Activated CD4-positive, CD25-positive, alpha-beta regulatory T cell treated with anti-CD3 and anti-CD28 coated beads, Interleukin-2, amount 50 U/mL, for 72 hours (primary cell): ENCODE results near the gene RESF1.

ENCODE experiments used
- DNase-seq: peaks from one replicate; pipeline ENCODE4 v3.0.0; 2021

RESF1 gene

DNA sequence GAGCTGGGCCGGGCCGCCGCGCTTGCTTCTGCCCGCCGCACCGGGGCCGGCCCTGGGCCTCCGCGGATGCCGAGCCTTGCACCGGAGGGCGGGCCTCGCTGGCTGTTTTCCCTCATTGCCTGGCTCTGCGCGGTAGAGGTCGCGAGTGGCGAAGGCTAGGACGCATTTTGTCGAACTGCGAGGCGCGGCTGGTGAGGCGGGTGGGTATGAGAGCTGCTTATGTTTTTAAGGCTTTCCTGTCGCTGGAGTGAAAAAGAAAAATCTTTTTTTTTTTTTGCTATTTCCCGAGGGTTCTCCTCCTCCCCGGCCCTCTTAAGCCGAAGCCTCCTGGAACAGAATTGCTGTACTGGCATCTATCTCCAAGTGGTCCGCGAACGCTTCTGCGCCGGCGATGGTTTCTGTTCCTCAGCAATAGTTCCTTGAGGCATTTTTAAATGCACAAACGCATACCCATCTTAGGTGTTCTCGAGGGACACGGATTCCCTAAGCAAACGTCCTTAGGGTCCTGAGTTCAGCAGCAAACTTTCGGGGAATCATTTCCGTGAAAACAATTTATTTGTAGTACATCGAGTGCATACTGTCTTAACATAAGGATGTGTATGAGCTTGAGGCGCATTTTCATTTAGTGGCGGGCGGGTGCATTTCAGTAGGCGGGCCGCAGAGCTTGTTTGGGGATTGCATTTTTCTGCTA lies 631 bp downstream of the RESF1 start:
- peak; percentile 42 for DNase-seq

DNA sequence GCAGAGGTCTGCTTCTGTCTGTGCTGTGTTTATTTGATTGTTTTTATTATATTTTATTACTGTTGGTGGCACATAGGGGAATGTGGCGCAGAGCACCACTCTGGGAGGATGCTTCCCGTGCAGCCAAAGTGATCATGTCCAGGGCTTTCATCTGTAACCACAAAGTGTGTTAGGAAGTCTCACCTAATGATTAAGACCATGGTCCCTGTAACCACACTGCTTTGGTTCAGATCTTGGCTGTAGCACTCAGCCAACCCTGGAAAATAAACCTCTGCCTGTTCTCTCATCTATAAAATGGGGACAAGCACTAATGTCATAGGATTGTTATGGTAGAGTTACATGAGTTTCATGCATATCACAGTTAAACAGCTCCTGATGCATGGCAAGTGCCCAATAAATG lies 1.9 kb downstream of the RESF1 start:
- no peak for DNase-seq

DNA sequence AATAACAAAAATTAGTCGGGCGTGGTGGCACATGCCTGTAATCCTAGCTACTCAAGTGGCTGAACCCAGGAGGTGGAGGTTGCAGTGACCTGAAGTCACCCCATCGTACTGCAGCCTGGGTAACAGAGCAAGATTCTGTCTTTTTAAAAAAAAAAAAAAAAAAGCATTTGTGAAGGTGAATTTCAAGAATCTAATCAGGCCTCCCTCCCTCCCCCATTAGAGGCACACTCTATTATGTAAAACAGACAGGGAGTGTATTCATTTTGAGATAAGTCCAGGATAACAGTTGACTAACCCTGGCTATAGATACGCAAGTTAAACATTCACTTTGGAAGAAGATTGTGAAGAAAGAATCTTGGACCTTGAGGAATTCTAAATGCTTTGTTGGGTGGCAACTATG lies 2.9 kb downstream of the RESF1 start:
- no peak for DNase-seq

DNA sequence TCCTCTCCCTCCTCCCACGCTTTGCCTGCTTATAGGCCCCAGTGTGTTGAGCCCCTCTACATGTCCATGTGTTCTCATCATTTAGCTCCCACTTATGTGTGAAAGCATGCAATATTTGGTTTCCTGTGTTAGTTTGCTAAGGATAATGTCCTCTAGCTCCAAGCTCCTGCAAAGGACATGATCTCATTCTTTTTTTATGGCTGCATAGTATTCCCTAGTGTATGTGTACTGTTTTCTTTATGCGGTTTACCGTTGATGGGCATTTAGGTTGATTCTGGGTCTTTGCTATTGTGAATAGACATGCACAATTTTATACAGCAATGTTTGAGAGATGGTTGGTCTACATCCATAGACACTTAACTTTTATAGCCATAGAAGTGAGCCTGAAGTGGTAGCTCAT lies 5.1 kb downstream of the RESF1 start:
- no peak for DNase-seq

DNA sequence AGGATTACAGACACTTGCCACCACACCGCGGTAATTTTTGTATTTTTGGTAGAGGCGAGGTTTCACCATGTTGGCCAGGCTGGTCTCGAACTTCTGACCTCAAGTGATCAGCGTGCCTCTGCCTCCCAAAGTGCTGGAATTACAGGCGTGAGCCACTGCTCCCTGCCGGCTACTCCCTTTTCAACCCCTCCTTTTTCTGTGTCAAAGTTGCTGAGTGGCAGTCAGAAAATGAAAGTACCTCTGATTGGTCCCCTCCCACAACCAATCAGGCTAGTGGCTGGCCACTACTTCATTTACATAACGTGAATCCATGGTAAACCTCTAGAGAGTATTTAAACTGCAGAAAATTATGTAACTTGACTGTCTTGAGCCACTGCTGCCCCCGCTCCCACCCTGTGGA lies 5.9 kb downstream of the RESF1 start:
- no peak for DNase-seq

DNA sequence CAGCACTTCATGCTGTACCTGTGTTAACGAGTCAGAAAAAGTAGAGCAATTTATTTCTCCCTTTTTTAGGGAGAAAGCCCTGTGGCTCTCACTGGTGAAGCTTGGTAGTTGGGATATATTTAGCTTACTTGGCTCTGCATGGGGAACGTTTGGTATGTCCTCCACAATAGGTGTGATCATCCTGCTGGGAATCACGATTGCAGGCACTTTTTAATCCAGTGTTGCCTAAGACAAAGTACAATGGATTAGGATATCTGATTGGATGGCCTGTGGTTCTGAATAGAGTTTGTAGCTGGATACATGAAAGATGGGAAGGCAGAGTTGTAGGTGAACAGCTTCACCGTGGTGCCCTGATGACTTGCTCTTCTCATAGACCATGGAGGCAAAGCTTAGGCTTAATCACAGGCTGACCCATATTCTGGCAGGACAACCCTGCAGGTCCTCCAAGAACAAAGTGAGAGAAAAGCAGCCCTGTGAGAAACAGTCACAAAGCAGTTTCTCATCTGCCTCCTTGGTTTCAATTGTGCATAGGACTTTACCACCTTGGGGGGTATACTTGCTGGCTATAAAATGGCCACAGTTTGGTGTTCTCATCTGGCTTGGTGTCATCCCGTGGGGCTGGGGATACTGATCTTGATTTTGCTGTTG lies 7.5 kb downstream of the RESF1 start:
- no peak for DNase-seq

DNA sequence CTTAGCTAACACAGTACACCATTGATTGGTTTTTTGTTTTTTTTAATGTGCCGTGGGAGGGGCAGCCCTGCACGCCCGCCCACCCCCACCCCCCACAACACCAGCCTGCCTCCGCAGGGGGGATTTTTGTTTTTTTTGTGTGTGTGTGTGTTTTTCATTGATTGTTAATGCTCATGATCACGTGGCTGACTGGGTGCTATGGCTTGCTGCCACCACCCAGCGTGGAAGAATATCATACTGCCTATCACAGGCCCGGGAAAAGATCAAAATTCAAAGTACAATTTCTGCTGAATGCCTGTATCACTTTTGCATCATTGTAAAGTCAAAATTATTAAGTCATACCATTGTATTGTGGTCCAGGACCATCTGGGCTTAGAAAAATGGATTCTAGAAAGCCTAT lies 8.3 kb downstream of the RESF1 start:
- no peak for DNase-seq

DNA sequence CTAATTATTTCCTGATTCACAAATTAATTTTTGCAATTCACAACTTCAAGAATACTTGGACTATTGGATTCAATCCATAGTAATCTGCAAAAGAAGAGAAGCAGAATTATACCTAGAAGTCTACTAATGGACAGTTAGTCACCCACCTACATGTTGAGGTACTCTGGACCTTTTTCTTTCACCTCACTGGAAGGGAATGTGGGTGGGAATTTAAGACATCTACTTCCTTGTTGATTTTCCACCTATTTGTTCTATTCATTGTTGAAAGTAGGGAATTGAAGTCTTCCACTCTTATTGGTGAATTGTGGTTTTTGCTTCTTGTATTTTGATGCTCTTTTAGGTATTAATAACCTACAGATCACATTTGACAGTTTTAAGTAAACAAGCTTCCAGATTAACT lies 11.0 kb downstream of the RESF1 start:
- DNase-seq = no peak

DNA sequence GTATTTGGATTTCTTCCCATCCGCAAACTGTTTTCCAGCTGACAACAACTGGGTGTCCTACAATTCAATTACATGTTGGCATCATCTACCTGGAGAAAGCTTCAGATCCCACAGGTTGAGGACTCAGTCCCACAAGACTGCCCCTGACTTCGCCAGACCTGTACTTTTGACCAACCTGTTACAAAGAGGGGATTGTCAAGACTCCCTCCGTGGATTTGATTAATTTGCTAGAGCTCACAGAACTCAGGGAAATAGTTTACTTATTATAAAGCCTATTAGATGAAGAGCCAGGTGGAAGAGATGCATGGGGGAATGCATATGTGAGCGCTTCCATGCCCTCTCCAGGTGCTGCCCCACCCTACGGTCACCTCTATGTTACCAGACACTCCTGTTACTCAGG lies 14.6 kb downstream of the RESF1 start:
- no peak for DNase-seq

DNA sequence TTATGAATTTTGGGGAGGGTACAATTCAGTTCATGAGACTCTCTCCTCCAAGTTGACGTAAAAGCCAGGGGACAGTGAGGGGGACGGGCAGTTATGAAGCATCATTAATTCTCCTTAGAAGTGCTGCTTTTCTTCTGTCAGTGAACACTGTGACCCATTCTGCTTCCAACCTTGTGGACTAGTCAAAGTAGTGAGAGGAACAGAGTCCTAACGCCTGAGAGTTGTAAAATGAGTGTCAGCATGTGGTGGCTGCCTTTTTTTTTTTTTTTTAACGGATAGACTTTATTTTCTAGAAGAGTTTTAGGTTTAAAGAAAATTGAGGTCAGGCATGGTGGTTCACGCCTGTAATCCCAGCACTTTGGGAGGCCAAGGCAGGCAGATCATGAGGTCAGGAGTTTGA lies 15.5 kb downstream of the RESF1 start:
- DNase-seq = no peak

DNA sequence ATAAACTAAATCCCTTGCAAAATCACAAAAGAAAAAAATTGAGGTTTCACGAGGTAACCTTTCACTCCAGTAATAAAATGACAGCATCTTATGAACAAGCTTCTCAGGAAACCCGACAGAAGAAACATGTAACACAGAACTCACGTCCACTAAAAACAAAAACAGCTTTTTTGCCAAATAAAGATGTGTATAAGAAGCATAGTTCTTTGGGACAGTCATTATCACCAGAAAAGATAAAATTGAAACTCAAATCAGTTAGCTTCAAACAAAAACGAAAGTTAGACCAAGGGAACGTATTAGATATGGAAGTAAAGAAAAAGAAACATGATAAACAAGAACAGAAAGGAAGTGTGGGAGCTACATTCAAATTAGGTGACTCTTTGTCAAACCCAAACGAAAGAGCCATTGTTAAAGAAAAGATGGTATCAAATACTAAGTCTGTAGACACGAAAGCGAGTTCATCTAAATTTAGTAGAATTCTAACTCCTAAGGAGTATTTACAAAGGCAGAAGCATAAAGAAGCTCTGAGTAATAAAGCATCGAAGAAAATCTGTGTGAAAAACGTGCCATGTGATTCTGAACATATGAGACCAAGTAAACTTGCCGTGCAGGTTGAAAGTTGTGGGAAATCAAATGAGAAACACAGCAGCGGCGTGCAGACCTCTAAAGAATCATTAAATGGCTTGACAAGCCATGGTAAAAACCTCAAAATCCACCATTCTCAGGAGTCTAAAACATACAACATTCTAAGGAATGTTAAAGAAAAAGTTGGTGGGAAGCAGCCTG lies 25.8 kb downstream of the RESF1 start:
- no peak for DNase-seq

DNA sequence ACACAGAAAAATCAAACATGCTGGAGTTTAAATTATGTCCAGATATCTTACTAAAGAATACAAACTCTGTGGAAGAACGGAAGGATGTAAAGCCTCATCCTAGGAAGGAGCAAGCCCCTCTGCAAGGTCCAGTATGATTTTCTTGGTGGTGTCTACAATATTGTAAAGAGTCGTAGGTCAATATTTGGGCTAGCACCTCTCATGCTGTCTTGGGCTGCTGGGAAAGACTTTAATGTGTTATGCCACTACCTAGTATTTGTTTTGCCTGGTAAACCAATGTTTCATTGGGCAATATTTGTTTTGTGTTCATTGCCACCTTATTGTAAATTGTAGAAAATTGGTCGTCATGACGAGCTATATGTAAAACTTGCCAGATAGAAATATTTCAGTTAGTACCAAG lies 26.6 kb downstream of the RESF1 start:
- no peak for DNase-seq

DNA sequence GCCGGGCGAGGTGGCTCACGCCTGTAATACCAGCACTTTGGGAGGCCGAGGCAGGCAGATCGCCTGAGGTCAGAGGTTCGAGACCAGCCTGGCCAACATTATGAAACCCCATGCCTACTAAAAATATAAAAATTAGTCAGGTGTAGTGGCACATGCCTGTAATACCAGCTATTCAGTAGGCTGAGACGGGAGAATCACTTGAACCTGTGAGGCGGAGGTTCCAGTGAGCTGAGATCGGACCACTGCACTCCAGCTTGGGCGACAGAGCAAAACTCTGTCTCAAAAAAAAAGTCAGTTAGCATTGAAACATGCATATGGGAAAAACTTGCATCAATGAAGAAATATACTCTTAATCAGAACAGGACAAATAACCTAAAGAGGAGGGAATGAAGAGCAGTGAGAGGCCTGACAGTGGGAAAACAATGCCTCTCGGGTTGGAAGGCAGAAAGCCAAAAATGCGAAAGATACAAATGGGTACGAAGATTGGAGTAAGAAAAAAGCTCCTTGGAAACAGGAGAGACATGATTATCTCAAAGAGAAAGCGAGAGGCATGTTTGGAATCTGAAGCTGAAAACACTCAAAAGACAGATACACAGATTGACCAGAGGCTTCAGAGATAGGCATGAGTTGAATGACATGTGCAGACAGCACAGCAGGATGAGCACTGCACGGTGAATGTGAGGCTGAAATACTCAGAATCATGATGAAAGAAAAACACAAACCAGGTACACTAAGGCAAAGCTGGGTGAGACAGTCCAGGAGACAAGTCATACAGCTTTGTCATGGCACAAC lies 30.6 kb downstream of the RESF1 start:
- DNase-seq = no peak

DNA sequence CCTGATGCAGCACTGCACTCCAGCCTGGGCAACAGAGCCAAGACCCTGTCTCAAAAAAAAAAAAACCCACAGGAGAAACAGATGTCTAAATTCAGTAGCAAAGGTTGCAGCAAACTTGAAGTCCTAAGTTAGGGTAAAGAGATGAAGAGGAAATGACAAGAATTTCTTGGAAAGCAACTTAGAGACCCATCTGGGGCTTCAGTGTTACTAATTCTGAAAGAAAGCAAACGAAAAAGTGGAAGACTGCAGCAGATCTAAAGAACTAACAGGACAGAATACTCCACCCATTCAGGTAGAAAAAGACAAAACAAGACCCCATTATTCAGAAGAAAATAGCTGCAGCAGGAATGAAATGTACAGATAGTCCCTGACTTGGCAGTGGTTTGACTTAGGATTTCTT lies 31.9 kb downstream of the RESF1 start:
- DNase-seq = no peak

DNA sequence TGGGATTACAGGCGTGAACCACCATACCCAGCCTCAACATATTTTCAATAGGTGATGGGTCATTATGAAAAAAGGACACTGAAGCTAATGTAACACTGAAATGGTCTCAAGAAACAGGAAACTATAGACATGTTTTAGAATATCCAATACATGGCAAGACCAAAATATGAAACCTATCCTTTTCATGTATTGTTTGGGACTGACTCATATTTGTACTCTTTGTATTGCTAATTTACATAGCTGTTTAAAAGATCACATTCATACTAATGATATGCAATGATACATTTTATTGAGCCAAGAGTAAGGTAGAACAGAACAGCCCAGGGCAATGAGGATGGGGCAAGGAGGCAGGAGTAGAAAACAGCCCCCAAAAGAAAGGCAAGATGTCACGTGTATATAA lies 32.6 kb downstream of the RESF1 start:
- no peak for DNase-seq

DNA sequence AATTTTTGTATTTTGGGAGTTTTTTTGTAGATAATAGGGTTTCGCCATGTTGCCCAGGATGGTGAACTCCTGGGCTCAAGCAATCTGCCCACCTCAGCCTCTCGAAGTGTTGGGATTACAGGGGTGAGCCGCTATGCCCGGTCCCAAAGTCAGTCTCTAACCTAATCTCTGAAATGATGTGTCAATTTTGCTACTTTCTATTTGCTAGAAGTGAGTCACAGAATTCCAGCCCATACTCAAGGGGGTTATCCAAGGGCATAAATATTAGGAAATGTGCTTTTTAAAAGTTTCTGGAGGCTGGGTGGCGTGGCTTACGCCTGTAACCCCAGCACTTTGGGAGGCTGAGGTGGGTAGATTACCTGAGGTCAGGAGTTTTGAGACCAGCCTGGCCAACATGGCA lies 40.5 kb downstream of the RESF1 start:
- DNase-seq = no peak

DNA sequence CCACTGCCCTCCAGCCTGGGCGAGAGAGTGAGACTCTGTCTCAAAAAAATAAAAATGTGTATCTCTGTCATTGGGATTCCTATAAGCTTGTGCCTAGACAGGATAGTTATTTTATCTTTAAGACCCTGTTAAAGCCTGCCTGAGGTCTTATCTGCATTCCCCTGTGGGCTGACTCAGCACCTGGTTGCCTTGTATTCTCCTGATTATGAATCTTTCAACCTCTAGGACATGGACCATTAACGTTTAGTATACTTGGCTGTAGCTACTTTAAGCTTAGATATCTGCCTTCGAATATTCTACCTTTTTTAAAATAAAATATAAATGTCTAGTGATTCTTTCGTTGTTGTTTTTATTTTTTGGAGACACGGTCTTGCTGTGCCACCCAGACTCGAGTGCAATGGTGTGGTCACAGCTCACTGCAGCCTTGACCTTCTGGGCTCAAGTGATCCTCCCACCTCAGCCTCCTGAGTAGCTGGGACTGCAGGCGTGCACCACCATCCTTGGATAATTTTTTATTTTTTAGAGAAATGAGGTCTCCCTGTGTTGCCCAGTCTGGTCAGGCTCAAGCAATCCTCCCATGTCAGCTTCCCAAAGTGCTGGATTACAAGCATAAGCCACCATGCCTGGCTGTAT lies 41.3 kb downstream of the RESF1 start:
- DNase-seq = no peak

DNA sequence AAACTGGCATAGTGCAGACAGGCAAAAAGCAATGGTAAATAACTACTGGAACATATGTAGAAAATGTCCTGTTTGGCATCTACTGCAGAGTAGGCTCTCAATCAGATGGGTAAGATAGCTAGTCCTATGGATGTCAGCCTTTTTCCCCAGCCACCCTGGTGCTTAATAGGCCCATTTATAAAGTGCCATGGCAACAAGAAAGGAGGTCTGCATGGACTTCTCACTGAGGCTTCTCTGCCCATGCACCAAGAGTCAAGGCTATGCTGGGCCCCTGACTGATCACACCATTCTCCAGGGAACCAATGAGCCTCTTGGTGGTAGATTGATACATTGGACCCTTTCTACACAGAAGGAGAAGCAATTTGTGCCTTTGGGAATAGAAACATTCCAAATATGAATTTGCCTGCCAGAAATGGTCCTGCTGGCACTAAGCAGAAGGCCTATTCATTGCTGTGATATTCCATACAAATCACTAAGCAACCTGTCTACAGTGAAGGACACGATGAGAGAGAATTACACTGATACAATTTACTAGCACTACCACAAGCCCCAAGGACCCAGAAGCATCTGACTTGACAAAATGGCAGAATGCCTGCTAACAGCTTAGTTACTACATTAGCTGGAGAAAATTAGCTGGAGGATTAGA lies 43.8 kb downstream of the RESF1 start:
- no peak for DNase-seq

DNA sequence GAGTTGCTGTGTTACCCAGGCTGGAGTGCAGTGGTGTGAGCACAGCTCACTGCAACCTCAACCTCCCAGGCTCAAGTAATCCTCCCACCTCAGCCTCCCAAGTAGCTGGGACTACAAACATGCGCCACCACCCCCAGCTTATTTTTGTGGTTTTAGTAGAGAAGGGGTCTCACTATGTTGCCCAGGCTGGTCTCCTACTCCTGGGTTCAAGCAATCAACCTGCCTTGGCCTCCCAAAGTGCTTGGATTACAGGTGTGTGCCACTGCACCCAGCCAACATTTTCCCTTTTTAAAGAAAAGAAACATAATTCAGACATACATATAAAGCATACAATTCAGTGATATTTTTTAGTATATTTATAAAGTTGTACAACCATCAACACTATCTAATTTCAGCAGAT lies 44.4 kb downstream of the RESF1 start:
- no peak for DNase-seq

DNA sequence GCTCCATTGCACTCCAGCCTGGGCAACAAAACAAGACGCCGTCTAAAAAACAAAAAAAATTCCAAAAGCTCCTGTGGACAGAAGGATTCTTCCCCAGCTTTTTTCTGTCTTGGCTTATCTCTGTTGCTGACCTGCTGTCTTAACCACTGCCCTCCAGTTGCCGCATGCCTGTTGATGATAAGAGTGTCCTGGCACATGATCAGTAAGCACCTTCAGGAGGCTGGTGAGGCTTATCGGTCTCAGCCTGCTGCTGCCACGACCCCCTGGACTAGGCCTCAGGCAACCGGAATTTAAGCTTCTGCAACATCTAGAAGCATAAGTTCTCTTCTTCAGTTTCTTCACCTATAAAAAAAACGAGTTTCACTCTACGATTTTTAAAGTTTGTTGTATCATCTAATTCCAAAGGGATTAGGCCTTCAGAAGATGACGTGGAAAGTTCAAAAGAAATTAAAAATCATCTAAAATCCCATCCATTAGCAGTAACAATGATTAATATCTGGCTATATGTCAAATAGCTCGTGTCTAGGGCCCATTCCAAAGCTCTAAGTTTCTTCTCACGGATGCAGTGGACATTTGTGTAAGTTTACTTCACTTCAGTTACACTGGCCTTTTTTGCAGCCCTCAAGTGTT lies 46.4 kb downstream of the RESF1 start:
- DNase-seq = no peak
